ENCODE data around the gene MED8.

MED8 gene

GRCh38 chr1:43357251-43357650, 32.3 kb downstream of the MED8 start:
- TF ChIP-seq TAF1 (IDR thresholded peaks at IDR 0.05; ENCODE audit: low read depth) (no peak), EP300 (IDR thresholded peaks at IDR 0.05; ENCODE audit: borderline replicate concordance) (no peak), MAX (IDR thresholded peaks at IDR 0.05) (no peak), YY1 (IDR thresholded peaks at IDR 0.05; ENCODE audit: low read depth) (no peak)

- no peak for TF ChIP-seq TAF1 (IDR thresholded peaks at IDR 0.05; ENCODE audit: low read depth)
- no peak for TF ChIP-seq MAX (IDR thresholded peaks at IDR 0.05)
- TF ChIP-seq USF1 (IDR thresholded peaks at IDR 0.05), result no peak
- TF ChIP-seq YY1 (IDR thresholded peaks at IDR 0.05; ENCODE audit: low read depth), result no peak
- TF ChIP-seq TCF12 (IDR thresholded peaks at IDR 0.05; ENCODE audit: low read depth), result no peak
- no peak for TF ChIP-seq EP300 (IDR thresholded peaks at IDR 0.05; ENCODE audit: borderline replicate concordance)
- TF ChIP-seq CREB1 (IDR thresholded peaks at IDR 0.05; ENCODE audit: low read depth), result no peak
- no peak for TF ChIP-seq TEAD4 (IDR thresholded peaks at IDR 0.05)
Measured at GRCh38 chr1:43354936-43355335, 34.7 kb downstream of the MED8 start.

- TF ChIP-seq TAF1 (IDR thresholded peaks at IDR 0.05; ENCODE audit: low read depth) (no peak), USF1 (IDR thresholded peaks at IDR 0.05) (no peak), FOXM1 (IDR thresholded peaks at IDR 0.05; ENCODE audit: borderline replicate concordance, low read depth) (no peak), NFIC (IDR thresholded peaks at IDR 0.05) (no peak)
Measured at GRCh38 chr1:43354471-43354870, 35.1 kb downstream of the MED8 start.

GRCh38 chr1:43352881-43353280, 36.7 kb downstream of the MED8 start:
- no peak for TF ChIP-seq FOXM1 (IDR thresholded peaks at IDR 0.05; ENCODE audit: borderline replicate concordance, low read depth)
- no peak for TF ChIP-seq ZBTB7A (IDR thresholded peaks at IDR 0.05; ENCODE audit: low read depth)
- TF ChIP-seq CREB1 (IDR thresholded peaks at IDR 0.05; ENCODE audit: low read depth), result no peak
- no peak for TF ChIP-seq USF1 (IDR thresholded peaks at IDR 0.05)
- TF ChIP-seq EP300 (IDR thresholded peaks at IDR 0.05; ENCODE audit: borderline replicate concordance), result no peak
- no peak for TF ChIP-seq EGR1 (IDR thresholded peaks at IDR 0.05)
- TF ChIP-seq NFIC (IDR thresholded peaks at IDR 0.05), result no peak

- no peak for TF ChIP-seq TEAD4 (IDR thresholded peaks at IDR 0.05)
- TF ChIP-seq ZBTB7A (IDR thresholded peaks at IDR 0.05; ENCODE audit: low read depth), result no peak
- no peak for TF ChIP-seq USF1 (IDR thresholded peaks at IDR 0.05)
- TF ChIP-seq TCF12 (IDR thresholded peaks at IDR 0.05; ENCODE audit: low read depth), result no peak
- no peak for TF ChIP-seq NFIC (IDR thresholded peaks at IDR 0.05)
- TF ChIP-seq FOXM1 (IDR thresholded peaks at IDR 0.05; ENCODE audit: borderline replicate concordance, low read depth), result no peak
- no peak for TF ChIP-seq CEBPB (IDR thresholded peaks at IDR 0.05)
- no peak for TF ChIP-seq YY1 (IDR thresholded peaks at IDR 0.05; ENCODE audit: low read depth)
Measured at GRCh38 chr1:43352351-43352705, 37.3 kb downstream of the MED8 start.

GRCh38 chr1:43351421-43352350, 37.9 kb downstream of the MED8 start:
- no peak for TF ChIP-seq REST (IDR thresholded peaks at IDR 0.05; ENCODE audit: low read depth)
- TF ChIP-seq TEAD4 (IDR thresholded peaks at IDR 0.05), result no peak
- TF ChIP-seq RAD21 (IDR thresholded peaks at IDR 0.05; ENCODE audit: low read depth), result no peak
- TF ChIP-seq FOXM1 (IDR thresholded peaks at IDR 0.05; ENCODE audit: borderline replicate concordance, low read depth), result no peak
- no peak for TF ChIP-seq EGR1 (IDR thresholded peaks at IDR 0.05)
- no peak for TF ChIP-seq USF1 (IDR thresholded peaks at IDR 0.05)
- TF ChIP-seq MAX (IDR thresholded peaks at IDR 0.05), result no peak

GRCh38 chr1:43350976-43351375, 38.6 kb downstream of the MED8 start:
- TF ChIP-seq TAF1 (IDR thresholded peaks at IDR 0.05; ENCODE audit: low read depth) (no peak), MAX (IDR thresholded peaks at IDR 0.05) (no peak), TCF12 (IDR thresholded peaks at IDR 0.05; ENCODE audit: low read depth) (no peak), FOXM1 (IDR thresholded peaks at IDR 0.05; ENCODE audit: borderline replicate concordance, low read depth) (no peak), CEBPB (IDR thresholded peaks at IDR 0.05) (no peak), NFIC (IDR thresholded peaks at IDR 0.05) (no peak), EGR1 (IDR thresholded peaks at IDR 0.05) (no peak), EP300 (IDR thresholded peaks at IDR 0.05; ENCODE audit: borderline replicate concordance) (no peak), CREB1 (IDR thresholded peaks at IDR 0.05; ENCODE audit: low read depth) (no peak), YY1 (IDR thresholded peaks at IDR 0.05; ENCODE audit: low read depth) (no peak), ZBTB7A (IDR thresholded peaks at IDR 0.05; ENCODE audit: low read depth) (no peak), RAD21 (IDR thresholded peaks at IDR 0.05; ENCODE audit: low read depth) (no peak), REST (IDR thresholded peaks at IDR 0.05; ENCODE audit: low read depth) (no peak), TEAD4 (IDR thresholded peaks at IDR 0.05) (no peak)

All from Ishikawa (cell line).